HG02884 (cell line): ENCODE measurements around the gene ARID3A.
"Not testable (repeated sequence)": the region's sequence is repeated elsewhere in the genome, so short reads cannot be mapped to it uniquely, and the experiment has no call there.

Source experiments
- ATAC-seq: cut with Tn5 transposase; IDR thresholded peaks from one replicate; pipeline ENCODE4 v1.9.1; 2021; ENCODE audit warnings: mild to moderate bottlenecking, moderate library complexity; ENCODE audit not compliant: unreplicated experiment

The ARID3A gene

GRCh38 chr19:891421-892200, 34.2 kb upstream of the ARID3A start:
- not testable (repeated sequence) for ATAC-seq

GRCh38 chr19:892243-892893, 33.5 kb upstream of the ARID3A start:
- peak; percentile 43 for ATAC-seq

GRCh38 chr19:892894-893689, 32.7 kb upstream of the ARID3A start, which contains the start of the genes MED16 and RNU6-9:
Gene MED16 (minus strand): TSS chr19:893187. CDS start chr19:891131, 2,056 bp downstream.
Gene RNU6-9 (plus strand): TSS chr19:893484.
- ATAC-seq = peak; percentile 67

GRCh38 chr19:896434-896833, 29.4 kb upstream of the ARID3A start:
- no peak for ATAC-seq

- ATAC-seq = no peak
Observed at GRCh38 chr19:896999-897398, 28.8 kb upstream of the ARID3A start.

- ATAC-seq = no peak
Observed at GRCh38 chr19:897442-898039, 28.3 kb upstream of the ARID3A start.

GRCh38 chr19:898663-899062, 27.2 kb upstream of the ARID3A start:
- no peak for ATAC-seq

GRCh38 chr19:899336-900042, 26.3 kb upstream of the ARID3A start:
- no peak for ATAC-seq

GRCh38 chr19:900043-900301, 25.9 kb upstream of the ARID3A start:
- ATAC-seq = no peak

GRCh38 chr19:900302-901111, 25.3 kb upstream of the ARID3A start:
- no peak for ATAC-seq

- ATAC-seq = no peak
Observed at GRCh38 chr19:901216-902092, 24.4 kb upstream of the ARID3A start.

GRCh38 chr19:902093-902370, 23.8 kb upstream of the ARID3A start:
- no peak for ATAC-seq

- no peak for ATAC-seq
Observed at GRCh38 chr19:902446-903226, 23.2 kb upstream of the ARID3A start.

- no peak for ATAC-seq
Observed at GRCh38 chr19:903266-903797, 22.5 kb upstream of the ARID3A start.

- ATAC-seq = no peak
Observed at GRCh38 chr19:904545-904944, 21.3 kb upstream of the ARID3A start.

- ATAC-seq = no peak
Observed at GRCh38 chr19:906480-906879, 19.4 kb upstream of the ARID3A start.

GRCh38 chr19:907183-907853, 18.5 kb upstream of the ARID3A start:
- ATAC-seq = no peak
